ENCODE measurements around the gene TSPO2. TPM values are rescaled to one million over a fixed set of nuclear protein-coding genes. Genes with fewer than 3 reads are reported as not detected.

Gene TSPO2
- total and polyA plus RNA-seq, 2 of the 13 experiments (the other 11 are each of a cell fraction or from before 2014, with no cell fraction given), result 0.55 TPM; not detected in 1

DNA sequence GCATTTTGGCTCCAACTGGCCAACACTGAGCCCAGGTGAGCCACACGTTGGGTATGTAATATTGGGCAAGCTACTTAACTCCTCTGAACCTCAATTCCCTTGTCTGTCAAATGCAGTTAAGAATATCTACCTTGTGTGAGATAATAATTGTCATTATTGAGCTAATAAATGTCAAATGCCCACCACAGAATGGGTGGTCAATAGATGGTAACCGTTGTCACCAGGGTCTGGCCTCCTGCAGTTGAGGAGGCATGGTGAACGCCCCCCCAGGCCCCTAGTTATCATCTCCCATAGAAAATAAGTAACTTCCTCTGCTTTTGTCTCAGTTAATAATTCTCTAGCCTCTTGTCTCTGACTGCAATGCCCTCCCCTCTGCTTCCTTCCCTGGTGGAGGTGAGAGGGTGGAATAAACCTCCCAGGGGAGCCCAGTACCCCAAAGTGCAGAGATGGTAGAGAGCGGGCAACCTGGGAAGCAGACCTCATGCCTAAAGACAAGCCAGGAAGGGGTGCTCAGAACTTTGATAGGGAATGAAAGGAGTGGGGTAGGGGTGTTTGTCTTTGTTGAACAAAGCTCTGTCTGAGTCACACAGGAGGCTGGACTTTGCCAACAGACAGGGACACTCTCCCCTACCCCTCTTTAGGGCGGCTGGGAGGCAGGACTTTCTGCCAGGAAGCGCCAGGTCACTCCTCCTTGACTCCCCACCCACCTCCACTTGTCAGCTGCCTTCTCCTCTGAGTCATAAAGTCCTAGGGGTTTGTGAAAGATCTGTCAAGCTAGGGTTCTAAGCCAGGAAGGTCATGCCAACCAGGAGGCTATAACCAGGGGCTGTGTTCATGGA is 1.9 kb upstream of the TSPO2 start (continued):
- TF ChIP-seq MTF1 (CRISPR knock-in tag; IDR thresholded peaks at IDR 0.05) (no peak), GABPB1 (CRISPR knock-in tag; IDR thresholded peaks at IDR 0.05) (peak; percentile 53), BRD4 (CRISPR knock-in tag; IDR thresholded peaks at IDR 0.05) (peak; percentile 84), YEATS4 (CRISPR knock-in tag; IDR thresholded peaks at IDR 0.05; ENCODE audit: borderline replicate concordance) (peak; percentile 73; the same call in 1 of the 2 replicates), ZNF570 (CRISPR knock-in tag; IDR thresholded peaks at IDR 0.05; ENCODE audit: borderline replicate concordance) (no peak), DMAP1 (CRISPR knock-in tag; IDR thresholded peaks at IDR 0.05) (peak; percentile 71; the same call in 1 of the 2 replicates), MED13 (CRISPR knock-in tag; IDR thresholded peaks at IDR 0.05) (peak; percentile 57), ZNF850 (CRISPR knock-in tag; conservative IDR thresholded peaks at IDR 0.05) (no peak), ZNF24 (IDR thresholded peaks at IDR 0.05) (no peak), NKX3-1 (CRISPR knock-in tag; IDR thresholded peaks at IDR 0.05) (peak; percentile 43; the same call in 1 of the 2 replicates), MIER2 (CRISPR knock-in tag; IDR thresholded peaks at IDR 0.05) (no peak), HDAC1 (CRISPR knock-in tag; IDR thresholded peaks at IDR 0.05) (peak; percentile 78), SMAD9 (CRISPR knock-in tag; IDR thresholded peaks at IDR 0.05) (no peak), ARNT (IDR thresholded peaks at IDR 0.05) (no peak), ZNF362 (CRISPR knock-in tag; IDR thresholded peaks at IDR 0.05; ENCODE audit: borderline replicate concordance) (no peak), RFX1 (IDR thresholded peaks at IDR 0.05) (no peak), PAXIP1 (CRISPR knock-in tag; conservative IDR thresholded peaks at IDR 0.05) (peak; percentile 97)
- TF ChIP-seq, protein P1, sequence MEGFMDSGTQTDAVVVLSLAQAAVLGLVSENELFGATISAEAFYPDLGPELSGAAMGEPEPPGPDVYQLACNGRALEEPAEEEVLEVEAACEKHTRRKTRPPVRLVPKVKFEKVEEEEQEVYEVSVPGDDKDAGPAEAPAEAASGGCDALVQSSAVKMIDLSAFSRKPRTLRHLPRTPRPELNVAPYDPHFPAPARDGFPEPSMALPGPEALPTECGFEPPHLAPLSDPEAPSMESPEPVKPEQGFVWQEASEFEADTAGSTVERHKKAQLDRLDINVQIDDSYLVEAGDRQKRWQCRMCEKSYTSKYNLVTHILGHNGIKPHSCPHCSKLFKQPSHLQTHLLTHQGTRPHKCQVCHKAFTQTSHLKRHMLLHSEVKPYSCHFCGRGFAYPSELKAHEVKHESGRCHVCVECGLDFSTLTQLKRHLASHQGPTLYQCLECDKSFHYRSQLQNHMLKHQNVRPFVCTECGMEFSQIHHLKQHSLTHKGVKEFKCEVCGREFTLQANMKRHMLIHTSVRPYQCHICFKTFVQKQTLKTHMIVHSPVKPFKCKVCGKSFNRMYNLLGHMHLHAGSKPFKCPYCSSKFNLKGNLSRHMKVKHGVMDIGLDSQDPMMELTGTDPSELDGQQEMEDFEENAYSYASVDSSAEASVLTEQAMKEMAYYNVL (CRISPR knock-in tag; IDR thresholded peaks at IDR 0.05; ENCODE audit: borderline replicate concordance), result no peak; the same call in 1 of the 2 replicates
- TF ChIP-seq, protein P2, sequence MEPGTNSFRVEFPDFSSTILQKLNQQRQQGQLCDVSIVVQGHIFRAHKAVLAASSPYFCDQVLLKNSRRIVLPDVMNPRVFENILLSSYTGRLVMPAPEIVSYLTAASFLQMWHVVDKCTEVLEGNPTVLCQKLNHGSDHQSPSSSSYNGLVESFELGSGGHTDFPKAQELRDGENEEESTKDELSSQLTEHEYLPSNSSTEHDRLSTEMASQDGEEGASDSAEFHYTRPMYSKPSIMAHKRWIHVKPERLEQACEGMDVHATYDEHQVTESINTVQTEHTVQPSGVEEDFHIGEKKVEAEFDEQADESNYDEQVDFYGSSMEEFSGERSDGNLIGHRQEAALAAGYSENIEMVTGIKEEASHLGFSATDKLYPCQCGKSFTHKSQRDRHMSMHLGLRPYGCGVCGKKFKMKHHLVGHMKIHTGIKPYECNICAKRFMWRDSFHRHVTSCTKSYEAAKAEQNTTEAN (CRISPR knock-in tag; conservative IDR thresholded peaks at IDR 0.05), result peak; percentile 70; the same call in 1 of the 2 replicates
- TF ChIP-seq, protein P3, sequence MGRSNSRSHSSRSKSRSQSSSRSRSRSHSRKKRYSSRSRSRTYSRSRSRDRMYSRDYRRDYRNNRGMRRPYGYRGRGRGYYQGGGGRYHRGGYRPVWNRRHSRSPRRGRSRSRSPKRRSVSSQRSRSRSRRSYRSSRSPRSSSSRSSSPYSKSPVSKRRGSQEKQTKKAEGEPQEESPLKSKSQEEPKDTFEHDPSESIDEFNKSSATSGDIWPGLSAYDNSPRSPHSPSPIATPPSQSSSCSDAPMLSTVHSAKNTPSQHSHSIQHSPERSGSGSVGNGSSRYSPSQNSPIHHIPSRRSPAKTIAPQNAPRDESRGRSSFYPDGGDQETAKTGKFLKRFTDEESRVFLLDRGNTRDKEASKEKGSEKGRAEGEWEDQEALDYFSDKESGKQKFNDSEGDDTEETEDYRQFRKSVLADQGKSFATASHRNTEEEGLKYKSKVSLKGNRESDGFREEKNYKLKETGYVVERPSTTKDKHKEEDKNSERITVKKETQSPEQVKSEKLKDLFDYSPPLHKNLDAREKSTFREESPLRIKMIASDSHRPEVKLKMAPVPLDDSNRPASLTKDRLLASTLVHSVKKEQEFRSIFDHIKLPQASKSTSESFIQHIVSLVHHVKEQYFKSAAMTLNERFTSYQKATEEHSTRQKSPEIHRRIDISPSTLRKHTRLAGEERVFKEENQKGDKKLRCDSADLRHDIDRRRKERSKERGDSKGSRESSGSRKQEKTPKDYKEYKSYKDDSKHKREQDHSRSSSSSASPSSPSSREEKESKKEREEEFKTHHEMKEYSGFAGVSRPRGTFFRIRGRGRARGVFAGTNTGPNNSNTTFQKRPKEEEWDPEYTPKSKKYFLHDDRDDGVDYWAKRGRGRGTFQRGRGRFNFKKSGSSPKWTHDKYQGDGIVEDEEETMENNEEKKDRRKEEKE (IDR thresholded peaks at IDR 0.05), result no peak

All from HepG2 (cell line).